Measurements from ENCODE around the gene CCR5.

DNA sequence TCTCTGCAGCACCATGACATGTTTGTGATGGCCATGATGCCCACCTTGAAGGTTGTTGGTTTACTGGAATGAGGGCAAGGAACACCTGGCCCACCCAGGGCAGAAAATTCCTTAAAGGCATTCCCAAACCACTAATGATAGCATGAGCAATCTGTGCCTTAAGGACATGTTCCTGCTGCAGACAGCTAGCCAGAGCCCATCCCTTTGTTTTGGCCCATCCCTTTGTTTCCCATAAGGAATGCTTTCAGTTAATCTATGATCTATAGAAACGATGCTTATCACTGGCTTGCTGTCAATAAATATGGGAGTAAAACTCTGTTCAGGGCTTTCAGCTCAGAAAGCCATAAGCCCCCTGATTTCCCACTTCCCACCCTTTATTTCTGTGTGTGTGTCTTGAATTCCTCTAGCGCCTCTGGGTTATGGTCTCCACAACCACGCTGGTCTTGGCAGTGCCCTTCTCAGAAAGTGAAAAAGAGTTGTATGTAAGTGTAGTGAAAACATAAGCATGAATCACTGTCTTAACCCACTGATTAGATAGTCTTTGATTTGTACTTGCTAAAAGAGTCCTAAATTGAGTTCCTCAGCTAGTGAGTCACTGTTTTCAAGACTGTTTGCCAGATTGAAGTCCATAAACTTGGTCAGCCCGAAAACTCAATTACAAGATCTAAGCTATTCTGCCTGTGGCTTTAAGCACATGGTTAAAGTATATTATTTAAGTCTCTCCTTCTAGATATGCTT lies 35.8 kb upstream of the CCR5 start:
- TF ChIP-seq, protein P1, sequence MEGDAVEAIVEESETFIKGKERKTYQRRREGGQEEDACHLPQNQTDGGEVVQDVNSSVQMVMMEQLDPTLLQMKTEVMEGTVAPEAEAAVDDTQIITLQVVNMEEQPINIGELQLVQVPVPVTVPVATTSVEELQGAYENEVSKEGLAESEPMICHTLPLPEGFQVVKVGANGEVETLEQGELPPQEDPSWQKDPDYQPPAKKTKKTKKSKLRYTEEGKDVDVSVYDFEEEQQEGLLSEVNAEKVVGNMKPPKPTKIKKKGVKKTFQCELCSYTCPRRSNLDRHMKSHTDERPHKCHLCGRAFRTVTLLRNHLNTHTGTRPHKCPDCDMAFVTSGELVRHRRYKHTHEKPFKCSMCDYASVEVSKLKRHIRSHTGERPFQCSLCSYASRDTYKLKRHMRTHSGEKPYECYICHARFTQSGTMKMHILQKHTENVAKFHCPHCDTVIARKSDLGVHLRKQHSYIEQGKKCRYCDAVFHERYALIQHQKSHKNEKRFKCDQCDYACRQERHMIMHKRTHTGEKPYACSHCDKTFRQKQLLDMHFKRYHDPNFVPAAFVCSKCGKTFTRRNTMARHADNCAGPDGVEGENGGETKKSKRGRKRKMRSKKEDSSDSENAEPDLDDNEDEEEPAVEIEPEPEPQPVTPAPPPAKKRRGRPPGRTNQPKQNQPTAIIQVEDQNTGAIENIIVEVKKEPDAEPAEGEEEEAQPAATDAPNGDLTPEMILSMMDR (IDR thresholded peaks at IDR 0.05), result no peak
- TF ChIP-seq POLR2AphosphoS5 (IDR thresholded peaks at IDR 0.05) (no peak), POLR2A (IDR thresholded peaks at IDR 0.05) (no peak), EP300 (IDR thresholded peaks at IDR 0.05; ENCODE audit: low read depth) (no peak)

Data from transverse colon (tissue), 4 donors.